GM12872 (cell line): ENCODE results near the gene PCDHGA2.

Source experiments
- CTCF ChIP-seq: IDR thresholded peaks from 3 replicates; pipeline ENCODE4 v1.5.1; 2011; ENCODE audit warnings: low read depth, mild to moderate bottlenecking, low read length, moderate library complexity; ENCODE audit not compliant: insufficient read depth

The PCDHGA2 gene

GRCh38 chr5:141356133-141356532 lies 17.6 kb downstream of the PCDHGA2 start:
- no peak for TF ChIP-seq CTCF

- no peak for TF ChIP-seq CTCF
Observed at GRCh38 chr5:141356950-141357349, 18.4 kb downstream of the PCDHGA2 start.

DNA sequence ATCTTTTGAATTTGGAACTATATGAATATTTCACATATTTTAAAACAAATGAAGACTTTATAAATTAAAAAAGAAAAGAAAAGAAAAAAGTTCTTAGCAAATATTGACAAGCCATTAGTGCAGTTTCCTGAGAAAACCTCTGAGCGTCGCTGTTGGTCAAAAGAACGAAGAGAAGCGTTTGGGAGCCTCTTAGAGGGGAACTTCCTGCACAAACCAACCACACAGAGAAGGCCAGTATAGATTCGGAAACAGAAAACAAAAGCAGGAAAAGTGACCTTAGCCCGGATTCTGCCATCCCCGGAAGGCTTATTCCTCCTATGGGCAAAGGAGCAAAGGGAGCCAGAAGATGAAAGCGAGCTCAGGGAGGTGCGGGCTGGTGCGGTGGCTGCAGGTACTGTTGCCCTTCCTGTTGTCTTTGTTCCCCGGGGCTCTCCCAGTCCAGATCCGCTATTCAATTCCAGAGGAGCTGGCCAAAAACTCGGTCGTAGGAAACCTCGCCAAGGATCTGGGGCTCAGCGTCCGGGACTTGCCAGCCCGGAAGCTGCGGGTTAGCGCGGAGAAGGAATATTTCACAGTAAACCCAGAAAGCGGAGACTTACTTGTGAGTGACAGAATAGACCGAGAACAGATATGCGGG lies 21.3 kb downstream of the PCDHGA2 start, which contains the start of gene PCDHGB2:
Gene PCDHGB2, plus strand, starts transcription at position 205 of the 637 bp plus-strand sequence. Its CDS starts 142 bp downstream, at position 347.
- TF ChIP-seq CTCF: peak; percentile 72

GRCh38 chr5:141360685-141361084 lies 22.1 kb downstream of the PCDHGA2 start:
- TF ChIP-seq CTCF: no peak

GRCh38 chr5:141362719-141363118 lies 24.2 kb downstream of the PCDHGA2 start:
- TF ChIP-seq CTCF: no peak

GRCh38 chr5:141363952-141364660 lies 25.5 kb downstream of the PCDHGA2 start, which contains the start of gene PCDHGA5:
Gene PCDHGA5, plus strand, starts transcription at chr5:141364162. Its CDS starts 169 bp downstream, at chr5:141364331.
- no peak for TF ChIP-seq CTCF

DNA sequence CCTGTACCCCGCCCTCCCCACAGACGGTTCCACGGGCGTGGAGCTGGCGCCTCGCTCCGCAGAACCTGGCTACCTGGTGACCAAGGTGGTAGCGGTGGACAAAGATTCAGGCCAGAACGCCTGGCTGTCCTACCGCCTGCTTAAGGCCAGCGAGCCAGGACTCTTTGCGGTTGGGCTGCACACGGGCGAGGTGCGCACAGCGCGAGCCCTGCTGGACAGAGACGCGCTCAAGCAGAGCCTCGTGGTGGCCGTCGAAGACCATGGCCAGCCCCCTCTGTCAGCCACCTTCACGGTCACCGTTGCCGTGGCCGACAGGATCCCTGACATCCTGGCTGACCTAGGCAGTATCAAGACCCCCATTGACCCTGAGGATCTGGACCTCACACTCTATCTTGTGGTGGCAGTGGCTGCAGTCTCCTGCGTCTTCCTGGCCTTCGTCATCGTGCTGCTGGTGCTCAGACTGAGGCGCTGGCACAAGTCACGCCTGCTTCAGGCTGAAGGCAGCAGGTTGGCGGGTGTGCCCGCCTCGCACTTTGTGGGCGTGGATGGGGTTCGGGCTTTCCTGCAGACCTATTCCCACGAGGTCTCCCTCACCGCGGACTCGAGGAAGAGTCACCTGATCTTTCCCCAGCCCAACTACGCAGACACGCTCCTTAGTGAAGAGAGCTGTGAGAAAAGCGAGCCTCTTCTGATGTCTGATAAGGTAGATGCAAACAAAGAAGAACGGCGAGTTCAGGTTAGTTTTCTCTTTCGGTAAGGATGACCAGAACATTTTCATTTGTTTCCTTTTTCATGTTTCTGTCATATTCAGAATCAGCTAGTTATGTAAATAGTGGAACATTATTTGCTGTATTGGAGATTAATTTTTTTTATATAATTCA lies 27.7 kb downstream of the PCDHGA2 start:
- TF ChIP-seq CTCF: no peak
